HG03521 (cell line): ENCODE results near the gene TEC.
"Not testable (repeated sequence)": the region's sequence is repeated elsewhere in the genome, so short reads cannot be mapped to it uniquely, and the experiment has no call there.

Experiments
- ATAC-seq: cut with Tn5 transposase; IDR thresholded peaks from one replicate; pipeline ENCODE4 v1.9.1; 2021; ENCODE audit warnings: mild to moderate bottlenecking, moderate library complexity; ENCODE audit not compliant: unreplicated experiment

TEC gene

DNA sequence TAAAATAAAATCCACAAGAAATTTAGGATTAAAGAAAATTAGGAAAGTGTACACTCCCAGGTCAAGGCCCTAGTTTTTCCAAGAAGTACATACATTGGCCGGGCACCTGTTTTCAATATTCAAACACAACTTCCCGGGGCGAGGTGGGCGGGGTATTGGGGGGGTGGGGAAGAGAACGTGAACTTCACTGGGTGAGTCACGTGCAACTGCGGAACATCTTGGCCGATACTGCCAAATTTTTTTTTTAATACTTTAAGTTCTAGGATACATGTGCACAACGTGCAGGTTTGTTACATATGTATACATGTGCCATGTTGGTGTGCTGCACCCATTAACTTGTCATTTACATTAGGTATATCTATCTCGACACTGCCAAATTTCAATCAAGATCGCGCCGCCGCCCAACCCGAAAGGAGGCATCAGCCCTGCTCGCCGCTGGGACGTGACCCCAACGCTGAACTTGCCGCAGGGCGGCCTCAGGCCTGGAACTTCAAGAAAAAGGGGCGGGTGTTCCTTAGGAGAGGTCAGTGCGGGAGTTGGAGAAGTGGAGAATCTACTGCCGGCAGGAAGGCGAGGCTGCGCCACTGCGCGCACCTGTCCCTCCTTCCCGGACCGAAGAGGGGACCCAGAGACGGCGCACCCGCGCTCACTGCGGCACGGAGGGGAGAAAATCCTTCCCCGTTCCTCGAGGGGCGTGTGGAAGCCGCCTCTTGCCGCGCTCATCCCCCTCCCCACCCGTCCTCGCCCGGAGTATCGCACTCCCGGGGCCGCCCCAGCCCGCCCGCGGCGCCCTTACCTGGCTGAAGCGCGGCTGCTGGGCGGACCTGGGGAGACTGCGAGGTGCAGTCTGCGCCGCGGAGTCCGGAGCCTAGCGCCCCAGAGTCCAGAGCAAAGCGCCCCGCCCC, at the start of gene TEC:
Gene TEC (minus strand): TSS at position 883 of the 905 bp plus-strand sequence. CDS start 41,224 bp downstream, outside the sequence.
- ATAC-seq: peak; percentile 22

DNA sequence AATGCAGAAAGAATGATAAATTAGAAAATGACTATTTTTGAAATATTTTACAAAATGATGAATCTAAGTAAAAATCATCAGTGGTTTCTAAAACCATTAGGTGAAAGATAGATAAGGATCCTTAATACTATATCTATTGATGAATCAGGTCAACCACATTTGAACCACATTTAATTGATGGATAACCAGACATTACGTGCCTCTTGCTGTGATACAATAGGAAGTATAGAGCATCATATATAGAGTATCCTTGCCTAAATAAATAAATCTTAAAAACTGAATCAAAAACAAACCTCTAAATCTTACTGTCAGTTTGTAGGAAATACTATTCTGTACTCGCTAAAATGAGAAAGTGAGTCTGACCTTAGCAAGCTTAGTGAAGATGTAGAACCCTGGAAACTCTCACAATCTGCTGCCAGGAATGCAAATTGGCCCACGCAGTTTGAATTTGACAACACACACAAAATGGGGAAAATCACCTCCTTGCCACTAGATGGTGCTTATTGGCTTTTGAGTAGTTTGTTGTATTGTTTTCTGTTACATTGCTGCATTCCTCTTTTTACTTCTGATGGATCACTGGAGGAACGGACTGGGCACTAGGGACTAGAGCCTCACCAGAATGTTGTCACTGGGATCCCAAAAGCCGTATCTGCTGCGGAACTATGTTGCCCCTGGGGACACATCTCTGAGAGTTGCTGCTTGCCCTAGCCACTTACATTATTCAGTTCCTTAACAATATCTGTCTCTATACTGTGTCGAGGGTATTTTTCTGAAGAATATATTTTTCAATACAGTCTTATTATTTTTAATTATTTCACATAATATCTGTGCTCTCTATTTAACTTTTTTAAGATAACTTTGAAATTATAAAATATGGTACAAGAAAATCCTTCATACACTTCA, 46.3 kb upstream of the TEC start:
- peak; percentile 67 for ATAC-seq

DNA sequence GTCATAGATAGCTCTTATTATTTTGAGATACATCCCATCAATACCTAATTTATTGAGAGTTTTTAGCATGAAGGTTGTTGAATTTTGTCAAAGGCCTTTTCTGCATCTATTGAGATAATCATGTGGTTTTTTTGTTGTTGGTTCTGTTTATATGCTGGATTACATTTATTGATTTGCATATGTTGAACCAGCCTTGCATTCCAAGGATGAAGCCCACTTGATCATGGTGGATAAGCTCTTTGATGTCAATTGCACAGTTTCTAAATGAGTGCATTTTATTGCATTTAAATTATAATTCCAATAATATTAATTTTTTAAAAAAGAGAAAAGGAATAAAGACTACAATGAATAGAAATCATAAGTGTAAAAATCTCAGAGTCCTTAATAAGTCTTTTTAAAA, 45.1 kb upstream of the TEC start:
- ATAC-seq: not testable (repeated sequence)

DNA sequence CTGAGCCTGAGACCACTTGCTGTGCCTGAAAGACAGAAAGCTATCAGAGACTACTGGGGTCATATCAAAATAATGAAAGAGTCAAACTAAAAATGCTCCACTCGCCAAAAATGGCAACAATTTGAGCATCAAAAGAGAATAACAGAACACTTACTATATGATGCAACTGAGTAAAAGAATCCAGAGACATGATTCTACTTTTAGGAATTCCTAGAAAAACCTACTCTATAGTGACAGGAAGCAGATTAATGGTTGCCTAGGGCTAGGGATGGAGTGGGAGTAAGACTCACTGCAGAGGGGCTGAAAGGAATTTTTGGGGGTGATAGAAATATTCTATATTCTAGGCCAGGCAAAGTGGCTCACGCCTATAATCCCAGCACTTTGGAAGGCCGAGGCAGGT, 42.3 kb upstream of the TEC start:
- ATAC-seq: no peak

DNA sequence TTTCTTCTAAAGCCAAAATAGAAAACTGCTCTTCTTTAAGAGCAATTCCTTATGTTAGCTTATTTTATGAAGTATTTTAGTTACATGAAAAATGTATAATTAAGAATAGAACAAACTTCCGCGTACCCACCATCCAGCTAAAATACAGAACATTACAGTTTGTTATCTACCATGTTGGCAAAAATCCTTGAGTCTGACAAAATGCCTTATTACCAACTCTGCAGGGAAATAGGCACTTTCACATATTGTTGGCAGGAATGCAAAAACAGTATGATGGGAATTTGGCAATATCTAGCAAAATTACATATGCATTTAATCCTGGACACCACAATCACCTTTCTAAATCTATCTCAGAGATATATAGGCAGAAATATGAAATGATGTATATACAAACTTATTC, 39.3 kb upstream of the TEC start:
- no peak for ATAC-seq

DNA sequence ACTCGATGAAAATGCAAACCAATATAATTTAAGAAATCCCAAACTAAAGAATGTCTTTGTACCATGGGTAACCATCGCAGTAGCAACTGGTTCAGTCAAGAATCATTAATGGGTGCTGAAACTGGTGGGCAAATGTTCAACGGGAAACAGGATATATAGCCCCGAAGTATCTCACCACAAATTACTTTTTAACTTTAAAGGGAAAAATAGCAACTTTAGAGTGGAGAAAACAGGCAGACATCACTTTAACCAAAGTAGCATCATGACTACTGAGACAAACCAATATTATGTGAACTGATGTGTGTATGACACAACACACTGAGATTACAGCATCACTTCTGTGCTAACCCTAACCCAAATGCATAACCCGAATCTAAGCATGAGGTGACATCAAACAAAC, 37.9 kb upstream of the TEC start:
- ATAC-seq: no peak

DNA sequence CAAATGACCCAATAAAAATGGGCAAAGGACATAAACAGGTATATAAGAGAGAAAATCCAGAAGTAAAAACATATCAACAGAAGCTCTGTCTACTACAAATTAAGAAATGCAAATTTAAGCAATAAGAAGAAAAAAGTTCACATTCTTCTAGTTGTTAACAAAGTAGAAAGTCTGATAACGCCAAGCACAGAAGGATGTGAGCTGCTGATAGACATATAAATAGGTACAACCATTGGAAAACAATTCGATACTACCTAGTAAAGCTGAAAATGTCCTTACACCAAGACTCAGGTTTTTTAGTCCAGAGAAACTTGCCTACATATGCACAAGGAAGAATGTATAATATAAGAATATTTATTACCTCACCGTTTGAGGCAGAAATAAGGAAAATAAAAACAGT, 35.9 kb upstream of the TEC start:
- no peak for ATAC-seq

DNA sequence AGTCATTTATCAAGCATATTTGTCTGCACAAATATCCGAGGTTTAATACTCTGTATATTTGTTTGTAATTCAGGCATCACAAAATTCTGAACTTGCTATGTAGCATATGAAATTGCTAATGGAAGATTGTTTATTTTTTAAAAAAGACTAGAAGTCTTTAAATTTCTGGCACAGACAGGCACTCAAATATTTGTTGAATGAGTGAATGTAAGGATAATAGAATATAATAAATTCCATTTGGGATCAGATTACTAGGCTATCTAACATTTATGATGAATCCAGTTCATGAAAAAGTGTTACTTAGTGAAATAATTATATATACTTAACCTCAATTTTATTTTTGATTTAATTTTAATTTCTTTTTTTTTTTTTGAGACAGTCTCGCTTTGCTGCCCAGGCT, 30.4 kb upstream of the TEC start:
- no peak for ATAC-seq

DNA sequence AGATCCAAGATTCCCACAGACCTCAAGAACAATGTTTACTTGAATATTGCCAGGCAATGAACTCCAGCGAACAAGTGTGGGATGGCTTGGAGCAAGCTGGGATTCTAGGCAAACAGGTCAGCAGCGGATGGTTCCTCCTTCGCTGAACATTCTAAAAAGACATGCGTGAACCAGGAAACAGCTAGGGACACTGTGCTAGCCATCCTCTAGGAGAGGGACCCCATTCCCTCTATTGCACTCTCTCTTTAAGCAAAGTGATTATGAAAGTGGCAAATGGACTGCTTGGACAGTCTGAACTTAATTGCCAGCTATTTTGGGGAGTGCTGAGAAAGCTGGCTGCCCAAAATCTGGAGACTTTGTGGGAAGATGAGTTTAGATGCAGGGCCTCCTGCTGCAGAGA, 29.9 kb upstream of the TEC start:
- no peak for ATAC-seq

DNA sequence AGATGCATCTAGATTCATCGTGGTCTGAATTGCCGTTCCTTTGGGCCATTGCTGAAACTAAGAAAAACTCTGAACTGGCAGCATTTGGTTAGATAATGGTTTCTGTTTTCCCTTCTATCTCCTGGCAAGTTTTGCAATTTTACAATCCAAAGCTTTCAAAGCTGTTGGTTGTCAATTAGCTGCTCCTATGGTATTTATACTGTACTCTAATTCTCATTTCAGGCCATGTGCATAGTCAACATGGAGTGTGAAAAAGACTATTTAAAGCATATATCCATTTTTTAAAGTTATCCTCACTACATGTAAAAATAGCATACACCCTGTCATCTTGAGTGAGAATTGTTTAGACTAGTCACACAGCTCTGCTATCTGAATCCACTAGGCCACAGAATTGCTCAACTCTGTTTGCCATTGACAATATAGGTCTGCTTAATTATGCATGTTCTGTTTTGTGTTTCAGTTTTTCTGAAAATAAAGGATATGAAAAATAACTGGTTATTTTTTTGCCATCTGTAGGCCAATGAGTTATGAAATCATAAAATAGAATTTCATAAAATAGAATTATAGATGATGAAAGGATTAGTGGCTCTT, 27.7 kb upstream of the TEC start:
- ATAC-seq: no peak

DNA sequence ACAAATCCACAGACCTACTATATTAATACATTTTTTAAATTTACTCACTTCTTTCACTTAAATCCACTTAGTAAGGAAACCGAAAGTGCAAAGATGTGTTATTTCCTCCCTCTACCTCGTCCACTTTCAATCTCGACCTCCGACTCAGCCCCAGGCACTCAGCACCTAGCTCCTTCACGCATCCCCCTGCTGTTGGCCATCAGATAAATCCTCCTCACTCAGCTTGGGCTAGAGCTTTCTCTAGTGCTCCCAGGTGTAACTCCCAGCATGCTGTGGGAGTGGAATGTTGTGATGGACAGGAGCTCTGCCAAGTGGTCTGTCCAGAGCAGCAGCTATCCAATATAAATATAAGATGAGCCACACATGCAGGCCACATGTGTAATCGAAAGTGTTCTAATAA, 26.7 kb upstream of the TEC start:
- ATAC-seq: peak; percentile 88

DNA sequence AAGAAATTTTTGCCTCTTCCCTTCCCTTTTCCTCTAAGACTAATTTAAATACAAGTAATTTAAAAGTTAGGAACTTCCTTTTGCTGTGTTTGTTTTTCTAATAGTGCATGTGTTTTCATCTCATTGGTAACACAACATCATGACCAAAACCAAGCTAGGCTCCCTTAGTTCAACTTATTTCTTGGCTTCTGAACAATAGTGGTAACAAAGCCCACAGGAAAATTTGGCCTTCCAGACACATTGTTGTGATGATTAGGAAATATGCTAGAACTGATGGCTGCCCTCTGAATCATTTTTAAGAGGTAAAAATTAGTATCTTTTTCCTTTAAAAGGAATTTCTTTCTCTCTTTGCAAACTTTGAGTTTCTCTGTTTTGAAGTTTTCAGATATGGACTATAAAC, 25.5 kb upstream of the TEC start:
- ATAC-seq: no peak

DNA sequence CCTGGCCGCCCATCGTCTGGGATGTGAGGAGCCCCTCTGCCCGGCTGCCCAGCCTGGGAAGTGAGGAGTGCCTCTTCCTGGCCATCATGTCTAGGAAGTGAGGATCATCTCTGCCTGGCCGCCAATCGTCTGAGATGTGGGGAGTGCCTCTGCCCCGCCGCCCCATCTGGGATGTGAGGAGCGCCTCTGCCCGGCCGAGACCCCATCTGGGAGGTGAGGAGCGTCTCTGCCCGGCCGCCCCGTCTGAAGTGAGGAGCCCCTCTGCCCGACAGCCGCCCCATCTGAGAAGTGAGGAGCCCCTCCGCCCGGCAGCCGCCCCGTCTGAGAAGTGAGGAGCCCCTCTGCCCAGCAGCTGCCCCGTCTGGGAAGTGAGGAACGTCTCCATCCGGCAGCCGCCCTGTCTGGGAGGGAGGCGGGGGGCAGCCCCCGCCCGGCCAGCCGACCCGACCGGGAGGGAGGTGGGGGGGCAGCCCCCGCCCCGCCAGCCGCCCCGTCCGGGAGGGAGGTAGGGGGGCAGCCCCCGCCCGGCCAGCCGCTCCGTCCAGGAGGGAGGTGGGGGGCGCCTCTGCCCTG, 22.7 kb upstream of the TEC start:
- not testable (repeated sequence) for ATAC-seq

DNA sequence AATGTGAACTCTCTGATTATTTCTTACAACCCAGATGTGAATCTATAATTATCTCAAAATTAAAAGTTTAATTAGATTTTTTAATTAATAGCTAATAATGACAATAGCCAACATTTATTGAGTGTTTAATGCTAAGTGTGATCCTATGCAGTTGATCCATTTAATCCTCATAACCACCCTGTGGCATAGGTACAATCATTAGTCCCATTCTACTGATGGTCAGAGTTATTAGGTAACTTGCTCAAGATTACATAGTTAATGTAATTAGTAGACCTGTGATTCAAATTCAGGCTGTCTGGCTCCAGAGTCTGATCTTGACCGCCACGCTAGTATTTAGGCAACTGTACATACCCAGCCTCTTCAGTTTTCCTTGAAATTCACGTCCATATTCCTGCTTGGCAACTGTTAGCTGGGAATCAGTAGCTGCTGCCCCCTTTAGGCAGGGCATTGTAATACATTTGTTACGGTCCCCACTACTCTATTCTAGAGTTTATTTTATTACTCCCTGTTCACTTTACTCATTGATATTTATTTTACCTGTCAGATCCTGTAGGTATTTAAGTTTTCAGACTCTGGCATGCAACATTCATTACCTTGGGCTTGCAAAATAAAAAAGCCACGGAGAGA, 20.6 kb upstream of the TEC start:
- ATAC-seq: no peak

DNA sequence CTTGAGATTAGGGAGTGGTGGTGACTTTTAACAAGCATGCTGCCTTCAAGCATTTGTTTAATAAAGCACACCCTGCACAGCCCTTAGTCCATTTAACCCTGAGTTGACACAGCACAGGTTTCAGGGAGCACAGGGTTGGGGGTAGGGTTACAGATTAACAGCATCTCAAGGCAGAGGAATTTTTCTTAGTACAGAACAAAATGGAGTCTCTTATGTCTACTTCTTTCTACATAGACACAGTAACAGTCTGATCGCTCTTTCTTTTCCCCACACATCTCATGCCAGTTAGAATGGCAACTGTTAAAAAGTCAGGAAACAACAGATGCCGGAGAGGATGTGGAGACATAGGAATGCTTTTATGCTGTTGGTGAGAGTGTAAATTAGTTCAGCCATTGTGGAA, 16.4 kb upstream of the TEC start:
- ATAC-seq: not testable (repeated sequence)

DNA sequence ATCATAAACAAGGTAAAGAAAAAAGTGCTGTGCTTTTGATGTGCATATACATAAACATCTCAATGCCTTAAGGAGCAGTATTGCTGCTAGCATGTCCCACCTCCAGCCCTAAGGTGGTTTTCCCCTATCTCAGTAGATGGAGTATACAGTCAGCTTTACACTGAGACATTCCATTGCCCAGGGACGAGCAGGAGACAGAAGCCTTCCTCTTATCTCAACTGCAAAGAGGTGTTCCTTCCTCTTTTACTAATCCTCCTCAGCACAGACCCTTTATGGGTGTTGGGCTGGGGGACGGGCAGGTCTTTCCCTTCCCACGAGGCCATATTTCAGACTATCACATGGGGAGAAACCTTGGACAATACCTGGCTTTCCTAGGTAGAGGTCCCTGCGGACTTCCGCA, 16.0 kb upstream of the TEC start:
- not testable (repeated sequence) for ATAC-seq

DNA sequence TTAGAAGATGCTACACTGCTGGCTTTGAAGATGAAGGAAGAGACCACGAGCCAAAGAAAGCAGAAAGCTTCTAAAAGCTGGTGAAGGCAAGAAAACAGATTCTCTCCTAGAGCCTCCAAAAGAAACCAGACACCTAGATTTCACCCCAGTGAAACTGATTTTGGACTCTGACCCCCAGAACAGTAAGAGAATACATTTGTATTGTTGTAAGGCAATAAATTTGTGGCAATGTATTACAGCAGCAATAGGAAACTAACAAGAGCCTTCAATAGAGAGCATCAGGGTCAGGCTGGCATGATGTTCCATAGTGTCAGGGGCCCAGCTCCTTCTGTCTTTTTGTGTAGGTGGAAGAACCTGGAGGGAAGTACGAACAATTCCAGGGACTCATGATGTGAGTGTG, 6.0 kb upstream of the TEC start:
- no peak for ATAC-seq

DNA sequence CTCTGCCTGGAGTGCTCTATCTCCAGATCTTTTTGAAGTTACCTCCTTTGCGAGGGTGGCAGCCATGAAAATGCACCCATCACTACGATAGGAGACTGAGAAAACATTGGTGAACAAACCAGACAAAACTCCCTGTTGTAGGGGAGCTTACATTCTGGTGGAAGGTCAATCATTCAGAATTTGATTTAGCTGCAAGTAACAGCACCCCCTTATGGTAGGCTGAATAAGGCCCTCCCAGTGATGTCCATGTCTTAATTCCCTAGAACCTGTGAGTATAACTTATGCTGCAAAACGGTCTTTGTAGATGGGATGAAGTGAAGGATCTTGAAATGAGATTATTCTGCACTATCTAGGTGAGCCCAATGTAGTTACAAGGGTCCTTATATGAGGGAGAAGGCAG, 5.6 kb upstream of the TEC start:
- no peak for ATAC-seq

DNA sequence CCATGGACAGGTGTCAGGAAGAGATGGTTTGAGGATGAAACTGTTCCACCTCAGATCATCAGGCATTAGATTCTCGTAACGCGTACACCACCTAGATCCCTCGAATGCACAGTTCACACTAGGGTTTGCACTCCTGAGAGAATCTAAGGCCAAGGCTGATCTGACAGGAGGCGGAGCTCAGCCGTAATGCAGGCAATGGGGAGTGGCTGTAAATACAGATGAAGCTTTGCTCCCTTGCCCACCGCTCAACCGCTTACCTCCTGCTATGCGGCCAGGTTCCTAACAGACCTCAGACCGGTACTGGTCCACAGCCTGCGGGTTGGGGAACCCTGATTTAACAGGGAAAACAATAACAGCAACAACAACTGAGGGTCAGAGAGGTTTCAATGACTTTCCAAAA, 2.0 kb upstream of the TEC start:
- no peak for ATAC-seq

DNA sequence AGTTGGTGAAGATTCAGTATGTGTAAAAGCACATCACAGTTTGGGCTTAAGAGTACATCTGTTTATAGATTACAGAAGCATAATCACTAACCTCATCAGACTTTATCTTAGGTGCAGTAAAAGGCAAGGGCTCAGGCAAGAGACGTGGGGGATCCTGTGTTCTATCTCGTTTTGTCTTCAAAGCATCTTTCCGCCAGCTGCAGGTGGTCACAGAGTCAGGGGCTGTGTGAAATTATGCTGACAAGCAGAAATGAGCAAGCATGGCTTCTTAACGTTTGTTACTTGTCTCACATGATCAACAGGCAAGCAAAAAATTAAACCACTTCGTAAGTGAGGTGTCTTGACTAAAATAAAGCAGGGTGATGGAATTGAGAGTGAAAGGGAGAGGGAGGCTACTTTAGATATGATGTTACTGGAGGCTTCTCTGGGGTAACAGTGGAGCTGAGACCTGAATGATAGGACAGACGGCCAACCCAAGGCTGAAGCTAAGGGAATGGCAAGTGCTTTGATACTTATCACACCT, 1.4 kb upstream of the TEC start:
- ATAC-seq: no peak

DNA sequence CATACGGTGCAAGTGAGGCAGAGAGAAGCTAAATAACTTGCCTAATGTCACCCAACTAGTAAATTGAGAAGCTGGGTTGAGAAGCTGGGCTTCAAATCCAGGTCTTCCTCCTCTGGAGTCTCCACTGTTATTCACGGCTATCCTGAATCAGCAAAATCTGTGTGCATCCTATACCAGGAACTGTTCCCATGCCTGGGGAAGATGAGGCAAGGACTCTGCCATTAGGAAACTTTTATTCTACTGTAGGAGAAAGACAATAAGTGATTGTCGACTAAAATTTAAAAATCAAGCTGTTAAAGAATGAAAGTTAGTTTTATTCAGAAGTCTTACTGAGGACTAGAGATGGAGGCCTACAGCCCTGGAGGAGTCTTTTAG, 872 bp upstream of the TEC start:
- ATAC-seq: no peak
